ENCODE results near the gene ACTR3C.

- TF ChIP-seq EZH2 (IDR thresholded peaks at IDR 0.05; ENCODE audit: borderline replicate concordance, low read depth, low read length, poor library complexity, severe bottlenecking), result no peak
- TF ChIP-seq CTCF (conservative IDR thresholded peaks at IDR 0.05; ENCODE audit: low read depth, low read length), result no peak
Measured at GRCh38 chr7:150313367-150313809, 10.0 kb downstream of the ACTR3C start.
